Type B pancreatic cell (in vitro differentiated cells): ENCODE measurements around the gene TEAD1. TPM values are rescaled to one million over a fixed set of nuclear protein-coding genes. Genes with fewer than 3 reads are reported as not detected.

Experiments used
- DNase-seq: peaks from one replicate; pipeline ENCODE4 v3.0.0; 2021; ENCODE audit warnings: mixed read lengths; ENCODE audit not compliant: unreplicated experiment; ENCODE audit errors: extremely low spot score
- H3K27ac Mint-ChIP-seq: 2 replicates; pipeline ENCODE4 v1.8.0; 2021; ENCODE audit warnings: mild to moderate bottlenecking, mixed read lengths
- H3K27me3 Mint-ChIP-seq: 2 replicates; pipeline ENCODE4 v1.8.0; 2021; ENCODE audit warnings: mixed read lengths
- H3K36me3 Mint-ChIP-seq: 2 replicates; pipeline ENCODE4 v1.8.0; 2021; ENCODE audit warnings: mixed read lengths
- H3K4me1 Mint-ChIP-seq: one replicate; pipeline ENCODE4 v1.8.0; 2021; ENCODE audit warnings: mixed read lengths; ENCODE audit not compliant: unreplicated experiment
- H3K4me3 Mint-ChIP-seq: 2 replicates; pipeline ENCODE4 v1.8.0; 2021; ENCODE audit warnings: mild to moderate bottlenecking, mixed read lengths
- H3K9me3 Mint-ChIP-seq: 2 replicates; pipeline ENCODE4 v1.8.0; 2021; ENCODE audit warnings: mixed read lengths
- total RNA-seq: library from RNA; stranded (reverse); gene quantifications from 2 replicates; pipeline ENCODE4 v1.2.1, GENCODE V29; 2021; ENCODE audit warnings: low replicate concordance
- TF ChIP-seq, protein P1 (sequence below): fragments of 200-600 bp; sonication (generic); conservative IDR thresholded peaks from 2 replicates; pipeline ENCODE4 v1.5.0; 2021; ENCODE audit warnings: antibody characterized with exemption, mild to moderate bottlenecking

The TEAD1 gene
- total RNA-seq, 1 donor from 2014 or later, result 91.8 TPM

DNA sequence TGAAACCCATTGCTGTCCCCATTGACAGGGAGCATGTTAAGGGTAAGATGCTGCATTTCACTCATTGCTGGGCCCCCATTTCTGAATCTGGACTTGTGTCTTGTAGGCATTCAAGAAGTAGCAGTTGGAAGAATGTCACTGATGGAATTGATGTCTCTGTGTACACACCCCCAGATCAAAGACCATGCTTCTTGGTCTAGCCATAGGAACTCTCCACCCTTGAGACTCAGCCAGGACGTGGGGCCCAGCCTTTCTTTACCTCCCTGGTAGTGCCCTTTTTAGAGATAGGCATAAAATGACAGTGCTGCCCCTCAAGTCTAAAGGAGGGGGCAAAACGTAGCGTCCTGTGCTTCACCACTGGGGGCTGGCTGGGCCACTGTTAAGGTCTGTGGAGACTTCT lies 135.1 kb downstream of the TEAD1 start:
- H3K27me3 Mint-ChIP-seq, result no peaks in the 10 kb centered on the region
- H3K4me3 Mint-ChIP-seq, result no peak overlapping the region
- H3K4me1 Mint-ChIP-seq, result peaks cover 68% of the 10 kb centered on the region
- no peaks in the 10 kb centered on the region for H3K9me3 Mint-ChIP-seq
- peaks cover 18% of the 10 kb centered on the region for H3K36me3 Mint-ChIP-seq
- TF ChIP-seq, protein P1, sequence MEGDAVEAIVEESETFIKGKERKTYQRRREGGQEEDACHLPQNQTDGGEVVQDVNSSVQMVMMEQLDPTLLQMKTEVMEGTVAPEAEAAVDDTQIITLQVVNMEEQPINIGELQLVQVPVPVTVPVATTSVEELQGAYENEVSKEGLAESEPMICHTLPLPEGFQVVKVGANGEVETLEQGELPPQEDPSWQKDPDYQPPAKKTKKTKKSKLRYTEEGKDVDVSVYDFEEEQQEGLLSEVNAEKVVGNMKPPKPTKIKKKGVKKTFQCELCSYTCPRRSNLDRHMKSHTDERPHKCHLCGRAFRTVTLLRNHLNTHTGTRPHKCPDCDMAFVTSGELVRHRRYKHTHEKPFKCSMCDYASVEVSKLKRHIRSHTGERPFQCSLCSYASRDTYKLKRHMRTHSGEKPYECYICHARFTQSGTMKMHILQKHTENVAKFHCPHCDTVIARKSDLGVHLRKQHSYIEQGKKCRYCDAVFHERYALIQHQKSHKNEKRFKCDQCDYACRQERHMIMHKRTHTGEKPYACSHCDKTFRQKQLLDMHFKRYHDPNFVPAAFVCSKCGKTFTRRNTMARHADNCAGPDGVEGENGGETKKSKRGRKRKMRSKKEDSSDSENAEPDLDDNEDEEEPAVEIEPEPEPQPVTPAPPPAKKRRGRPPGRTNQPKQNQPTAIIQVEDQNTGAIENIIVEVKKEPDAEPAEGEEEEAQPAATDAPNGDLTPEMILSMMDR, result no peak
- H3K27ac Mint-ChIP-seq, result no peak overlapping the region
- no peak for DNase-seq

DNA sequence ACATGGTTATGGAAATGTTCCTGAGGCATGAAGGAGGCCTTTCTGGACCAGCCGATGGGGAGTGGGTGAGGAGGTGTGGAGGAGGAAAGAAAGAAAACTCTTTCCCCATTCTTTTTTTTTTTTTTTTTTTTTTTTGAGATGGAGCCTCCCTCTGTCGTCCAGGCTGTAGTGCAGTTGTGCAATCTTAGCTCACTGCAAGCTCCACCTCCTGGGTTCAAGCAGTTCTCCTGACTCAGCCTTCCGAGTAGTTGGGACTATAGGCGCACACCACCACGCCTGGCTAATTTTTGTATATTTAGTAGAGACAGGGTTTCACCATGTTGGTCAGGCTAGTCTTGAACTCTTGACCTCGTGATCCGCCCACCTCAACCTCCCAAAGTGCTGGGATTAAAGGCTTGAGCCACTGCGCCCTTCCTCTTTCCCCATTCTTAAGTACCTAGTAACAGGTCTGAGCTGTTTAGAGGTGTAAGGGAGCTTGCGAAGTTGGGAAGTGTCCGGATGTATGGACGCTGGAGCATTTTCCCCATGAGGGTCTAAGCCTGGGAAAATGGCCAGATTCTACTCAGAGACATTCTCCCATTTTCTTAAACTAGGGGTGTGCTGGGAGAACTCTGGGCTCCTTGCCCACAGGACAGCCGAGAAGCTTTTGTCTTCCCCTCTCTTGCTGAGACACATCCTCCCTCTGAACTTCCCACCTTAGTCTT lies 135.8 kb downstream of the TEAD1 start:
- Mint-ChIP-seq H3K9me3 (no peaks in the 10 kb centered on the region), H3K36me3 (peaks cover 16% of the 10 kb centered on the region), H3K27me3 (no peaks in the 10 kb centered on the region), H3K27ac (no peak overlapping the region), H3K4me3 (no peak overlapping the region), H3K4me1 (peaks cover 68% of the 10 kb centered on the region)
- DNase-seq, result no peak
- TF ChIP-seq, protein P1, result no peak

DNA sequence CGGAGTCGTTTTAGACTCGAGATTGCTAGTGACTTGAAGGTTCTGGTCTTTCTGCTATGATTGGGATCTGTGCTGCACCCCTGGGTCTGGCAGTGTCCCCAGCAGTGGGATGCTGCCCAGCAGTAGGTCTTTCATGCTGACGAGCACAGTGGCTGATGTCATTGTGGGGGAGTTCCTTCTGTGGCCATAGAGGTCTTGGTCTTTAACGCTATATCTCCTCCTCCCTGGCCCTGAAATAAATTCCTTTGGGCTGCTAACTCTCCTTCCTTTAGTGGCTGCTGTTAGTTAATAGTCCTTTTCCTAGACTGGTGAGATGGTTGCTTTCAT lies 136.3 kb downstream of the TEAD1 start:
- TF ChIP-seq, protein P1, result no peak
- Mint-ChIP-seq H3K4me3 (no peak overlapping the region), H3K4me1 (peaks cover 68% of the 10 kb centered on the region), H3K27me3 (no peaks in the 10 kb centered on the region), H3K36me3 (peaks cover 11% of the 10 kb centered on the region), H3K27ac (peak overlapping the region; percentile 44), H3K9me3 (no peaks in the 10 kb centered on the region)
- no peak for DNase-seq

DNA sequence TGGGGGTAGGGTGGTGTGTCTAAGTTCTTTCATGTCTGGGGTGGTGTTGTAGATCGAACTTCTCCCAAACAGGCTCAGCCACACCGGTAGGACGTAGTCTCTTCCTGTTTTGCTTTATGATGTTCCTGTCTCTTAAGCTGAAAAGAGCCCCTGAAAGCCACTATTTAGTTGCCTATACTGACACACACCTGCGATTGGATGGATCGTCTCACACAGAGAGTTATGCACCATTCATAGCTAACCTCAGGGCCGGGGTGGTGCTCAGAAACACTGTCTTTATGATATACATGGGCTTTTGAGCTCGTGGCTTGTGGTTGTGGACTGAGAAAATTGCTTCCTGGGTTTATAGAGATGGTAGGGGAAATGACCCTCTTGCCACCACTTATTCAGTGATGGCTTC lies 137.6 kb downstream of the TEAD1 start:
- no peaks in the 10 kb centered on the region for H3K9me3 Mint-ChIP-seq
- H3K27me3 Mint-ChIP-seq, result no peaks in the 10 kb centered on the region
- H3K4me1 Mint-ChIP-seq, result peaks cover 67% of the 10 kb centered on the region
- H3K4me3 Mint-ChIP-seq, result no peak overlapping the region
- no peak for DNase-seq
- H3K27ac Mint-ChIP-seq, result no peak overlapping the region
- peaks cover 9% of the 10 kb centered on the region for H3K36me3 Mint-ChIP-seq
- TF ChIP-seq, protein P1, result no peak

DNA sequence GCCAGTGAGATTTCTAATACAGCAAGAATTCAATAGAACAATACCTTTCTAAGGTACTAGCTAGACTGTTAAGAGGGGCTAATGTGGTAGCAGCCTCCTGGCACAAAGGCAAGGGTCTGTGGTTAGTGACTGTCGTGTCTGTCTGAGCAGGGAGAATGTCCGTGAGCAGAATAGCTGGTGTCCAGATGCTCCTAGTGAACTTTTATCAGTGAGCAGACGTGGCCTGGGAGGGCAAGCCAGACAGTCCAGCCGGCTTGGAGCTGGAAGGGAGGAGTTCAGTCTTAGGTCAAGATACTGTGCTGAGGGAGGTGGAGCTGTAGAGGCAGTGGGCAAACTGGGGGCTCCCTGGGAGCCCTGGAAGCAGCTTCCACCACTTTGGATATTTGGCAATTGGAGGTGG lies 138.6 kb downstream of the TEAD1 start:
- TF ChIP-seq, protein P1, result no peak
- H3K36me3 Mint-ChIP-seq, result peaks cover 7% of the 10 kb centered on the region
- peak overlapping the region; percentile 9 for H3K27ac Mint-ChIP-seq
- no peaks in the 10 kb centered on the region for H3K27me3 Mint-ChIP-seq
- H3K4me1 Mint-ChIP-seq, result peaks cover 64% of the 10 kb centered on the region
- no peaks in the 10 kb centered on the region for H3K9me3 Mint-ChIP-seq
- DNase-seq, result no peak
- no peak overlapping the region for H3K4me3 Mint-ChIP-seq
